HEK293 (cell line): ENCODE measurements around the gene NSL1.

Source experiments
- EGR2 ChIP-seq: fragments of 450-650 bp; formaldehyde crosslinking; IDR thresholded peaks from 2 replicates; pipeline ENCODE4 v1.5.1; 2016; ENCODE audit warnings: low read depth, missing biosample characterization, missing genetic modification characterization
- GLI4 ChIP-seq: fragments of 450-650 bp; formaldehyde crosslinking; IDR thresholded peaks from 2 replicates; pipeline ENCODE4 v1.5.1; 2016; ENCODE audit warnings: missing biosample characterization, missing genetic modification characterization
- KLF10 ChIP-seq: fragments of 450-650 bp; IDR thresholded peaks from 2 replicates; pipeline ENCODE4 v1.5.1; 2018; ENCODE audit warnings: missing biosample characterization, mild to moderate bottlenecking, missing genetic modification characterization
- PBX3 ChIP-seq: sonication (generic); formaldehyde crosslinking; IDR thresholded peaks from 2 replicates; pipeline ENCODE4 v1.8.1; 2022; ENCODE audit warnings: mild to moderate bottlenecking, moderate library complexity, missing genetic modification reagents
- PRDM4 ChIP-seq: fragments of 450-650 bp; formaldehyde crosslinking; IDR thresholded peaks from 2 replicates; pipeline ENCODE4 v1.5.1; 2017; ENCODE audit warnings: missing biosample characterization, missing genetic modification characterization
- SP3 ChIP-seq: fragments of 450-650 bp; formaldehyde crosslinking; IDR thresholded peaks from 2 replicates; pipeline ENCODE4 v1.5.1; 2016; ENCODE audit warnings: missing biosample characterization, missing genetic modification characterization
- ZBTB21 ChIP-seq: fragments of 450-650 bp; formaldehyde crosslinking; IDR thresholded peaks from 2 replicates; pipeline ENCODE4 v1.5.1; 2017; ENCODE audit warnings: missing biosample characterization, missing genetic modification characterization
- ZBTB48 ChIP-seq: fragments of 450-650 bp; formaldehyde crosslinking; IDR thresholded peaks from 2 replicates; pipeline ENCODE4 v1.5.1; 2016; ENCODE audit warnings: missing biosample characterization, missing genetic modification characterization
- ZNF121 ChIP-seq: fragments of 450-650 bp; formaldehyde crosslinking; IDR thresholded peaks from 2 replicates; pipeline ENCODE4 v1.5.1; 2016; ENCODE audit warnings: missing biosample characterization, missing genetic modification characterization
- ZNF148 ChIP-seq: fragments of 450-650 bp; formaldehyde crosslinking; IDR thresholded peaks from 2 replicates; pipeline ENCODE4 v1.5.0; 2017; ENCODE audit warnings: missing biosample characterization, missing genetic modification characterization, borderline replicate concordance
- ZNF169 ChIP-seq: fragments of 450-650 bp; formaldehyde crosslinking; IDR thresholded peaks from 2 replicates; pipeline ENCODE4 v1.5.1; 2016; ENCODE audit warnings: missing biosample characterization, missing genetic modification characterization
- ZNF184 ChIP-seq: fragments of 450-650 bp; IDR thresholded peaks from 2 replicates; pipeline ENCODE4 v1.5.1; 2018; ENCODE audit warnings: missing biosample characterization, mild to moderate bottlenecking, missing genetic modification characterization
- ZNF214 ChIP-seq: fragments of 450-650 bp; formaldehyde crosslinking; IDR thresholded peaks from 2 replicates; pipeline ENCODE4 v1.5.1; 2017; ENCODE audit warnings: missing biosample characterization, mild to moderate bottlenecking, missing genetic modification characterization, borderline replicate concordance
- ZNF239 ChIP-seq: fragments of 450-650 bp; formaldehyde crosslinking; IDR thresholded peaks from 2 replicates; pipeline ENCODE4 v1.5.1; 2016; ENCODE audit warnings: missing biosample characterization, missing genetic modification characterization
- ZNF274 ChIP-seq, 2 experiments: fragments of 200-500 bp in 1 of 2; fragments of 450-650 bp in 1 of 2; sonication (Bioruptor generic) in 1 of 2; formaldehyde crosslinking in 1 of 2; IDR thresholded peaks; 2 replicates each; pipeline versions ENCODE4 v1.5.1 to v1.6.1; 2014 to 2016; ENCODE audit warnings: borderline replicate concordance in 1 of 2, inconsistent platforms in 1 of 2, low read length in 1 of 2, missing biosample characterization in 1 of 2, missing genetic modification characterization in 1 of 2
- ZNF350 ChIP-seq: fragments of 450-650 bp; formaldehyde crosslinking; IDR thresholded peaks from 2 replicates; pipeline ENCODE4 v1.5.0; 2017; ENCODE audit warnings: missing biosample characterization, mild to moderate bottlenecking, missing genetic modification characterization
- ZNF362 ChIP-seq: fragments of 450-650 bp; formaldehyde crosslinking; IDR thresholded peaks from 2 replicates; pipeline ENCODE4 v1.5.1; 2016; ENCODE audit warnings: missing biosample characterization, missing genetic modification characterization
- ZNF366 ChIP-seq: fragments of 450-650 bp; formaldehyde crosslinking; conservative IDR thresholded peaks from 2 replicates; pipeline ENCODE4 v1.5.1; 2016; ENCODE audit warnings: missing biosample characterization, missing genetic modification characterization
- ZNF416 ChIP-seq: fragments of 450-650 bp; formaldehyde crosslinking; IDR thresholded peaks from 2 replicates; pipeline ENCODE4 v1.5.1; 2016; ENCODE audit warnings: missing biosample characterization, missing genetic modification characterization
- ZNF473 ChIP-seq: fragments of 450-650 bp; formaldehyde crosslinking; IDR thresholded peaks from 2 replicates; pipeline ENCODE4 v1.5.1; 2017; ENCODE audit warnings: missing biosample characterization, missing genetic modification characterization
- ZNF513 ChIP-seq: fragments of 450-650 bp; IDR thresholded peaks from 2 replicates; pipeline ENCODE4 v1.5.1; 2018; ENCODE audit warnings: missing biosample characterization, missing genetic modification characterization
- ZNF654 ChIP-seq: fragments of 450-650 bp; formaldehyde crosslinking; IDR thresholded peaks from 2 replicates; pipeline ENCODE4 v1.5.1; 2016; ENCODE audit warnings: low read depth, missing biosample characterization, missing genetic modification characterization
- ZNF658 ChIP-seq: fragments of 450-650 bp; formaldehyde crosslinking; IDR thresholded peaks from 2 replicates; pipeline ENCODE4; 2016; ENCODE audit warnings: missing biosample characterization, missing genetic modification characterization
- ZNF677 ChIP-seq: fragments of 450-650 bp; IDR thresholded peaks from 2 replicates; pipeline ENCODE4 v1.5.0; 2018; ENCODE audit warnings: missing biosample characterization, mild to moderate bottlenecking, missing genetic modification characterization, moderate library complexity
- ZSCAN18 ChIP-seq: fragments of 450-650 bp; formaldehyde crosslinking; IDR thresholded peaks from 2 replicates; pipeline ENCODE4 v1.5.1; 2016; ENCODE audit warnings: missing biosample characterization, missing genetic modification characterization
- ZSCAN5A ChIP-seq: fragments of 450-650 bp; formaldehyde crosslinking; IDR thresholded peaks from 2 replicates; pipeline ENCODE4 v1.5.1; 2016; ENCODE audit warnings: missing biosample characterization, missing genetic modification characterization

Gene NSL1

GRCh38 chr1:212699104-212699624, 92.4 kb downstream of the NSL1 start (continued):
- TF ChIP-seq ZNF362 (tag by site-specific recombination) (no peak), ZNF214 (tag by site-specific recombination) (no peak), ZNF473 (tag by site-specific recombination) (no peak), ZNF239 (tag by site-specific recombination) (no peak), ZNF274 (IDR thresholded peaks at IDR 0.05; ENCODE audit: low read length) (no peak), ZNF274 (tag by site-specific recombination; IDR thresholded peaks at IDR 0.05; ENCODE audit: borderline replicate concordance) (no peak), ZNF366 (tag by site-specific recombination) (no peak), ZNF350 (tag by site-specific recombination) (no peak), ZNF658 (tag by site-specific recombination) (no peak), PRDM4 (no peak; the same call in 1 of the 2 replicates), ZNF677 (tag by site-specific recombination) (no peak), ZBTB21 (tag by site-specific recombination) (no peak), ZSCAN5A (tag by site-specific recombination) (peak; percentile 93), EGR2 (tag by site-specific recombination) (no peak), SP3 (tag by site-specific recombination) (peak; percentile 39; the same call in 1 of the 2 replicates), ZNF184 (tag by site-specific recombination) (no peak), ZNF148 (tag by site-specific recombination) (no peak), GLI4 (tag by site-specific recombination) (peak; percentile 88), ZNF654 (tag by site-specific recombination) (peak; percentile 13; the same call in 1 of the 2 replicates), ZNF416 (tag by site-specific recombination) (no peak), ZNF169 (no peak), ZSCAN18 (no peak; the same call in 1 of the 2 replicates), ZBTB48 (tag by site-specific recombination) (peak; percentile 98), KLF10 (tag by site-specific recombination) (no peak; the same call in 1 of the 2 replicates), ZNF121 (tag by site-specific recombination) (0 out of 2 replicates have a peak, but pooled peaks have one; percentile 8), ZNF513 (tag by site-specific recombination) (no peak), PBX3 (no peak)
